GM18498 (cell line): ENCODE measurements around the gene SUGP1.

ENCODE experiments used
- ATAC-seq: cut with Tn5 transposase; IDR thresholded peaks from one replicate; pipeline ENCODE4 v1.9.1; 2021; ENCODE audit warnings: mild to moderate bottlenecking, moderate library complexity; ENCODE audit not compliant: unreplicated experiment

Gene SUGP1

DNA sequence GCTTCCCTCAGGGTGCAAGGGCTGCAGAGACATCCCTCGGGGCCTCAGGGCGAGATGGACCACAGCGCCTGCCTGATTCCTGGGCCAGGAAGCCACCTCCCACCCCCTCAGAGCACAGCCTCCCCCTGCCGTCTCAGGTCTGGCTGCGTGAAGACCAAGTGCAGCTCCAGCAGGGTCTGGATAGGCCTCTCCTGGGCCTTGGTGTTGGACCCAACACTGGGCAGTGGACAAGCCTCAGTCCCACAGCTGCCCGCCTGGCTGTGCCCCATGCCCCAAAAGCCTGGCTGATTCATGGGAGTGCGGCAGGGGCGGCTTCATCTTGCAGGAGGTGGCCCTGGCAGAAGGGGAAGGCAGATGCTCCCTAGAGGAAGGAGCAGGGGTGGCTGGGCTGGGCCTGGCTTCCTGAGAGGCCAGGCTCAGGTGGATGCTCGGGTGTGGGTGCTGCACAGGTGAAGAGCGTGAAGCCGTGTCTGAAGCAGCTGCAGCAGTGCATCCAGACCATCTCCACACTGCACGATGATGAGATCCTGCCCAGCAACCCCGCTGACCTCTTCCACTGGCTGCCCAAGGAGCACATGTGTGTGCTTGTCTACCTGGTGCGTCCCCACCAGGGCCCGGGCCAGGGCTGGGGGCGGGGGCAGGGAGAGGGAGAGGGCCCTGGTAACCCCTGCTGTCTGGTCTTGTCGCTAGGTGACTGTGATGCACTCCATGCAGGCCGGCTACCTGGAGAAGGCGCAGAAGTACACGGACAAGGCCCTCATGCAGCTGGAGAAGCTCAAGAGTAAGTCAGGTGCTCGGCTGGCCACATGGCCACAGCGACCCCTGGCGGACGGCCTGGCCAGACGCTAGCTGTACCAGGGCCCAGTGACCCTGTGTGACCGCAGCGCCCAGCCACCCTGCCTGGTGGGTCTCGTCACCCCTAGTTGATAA lies 22.0 kb upstream of the SUGP1 start:
- no peak for ATAC-seq

DNA sequence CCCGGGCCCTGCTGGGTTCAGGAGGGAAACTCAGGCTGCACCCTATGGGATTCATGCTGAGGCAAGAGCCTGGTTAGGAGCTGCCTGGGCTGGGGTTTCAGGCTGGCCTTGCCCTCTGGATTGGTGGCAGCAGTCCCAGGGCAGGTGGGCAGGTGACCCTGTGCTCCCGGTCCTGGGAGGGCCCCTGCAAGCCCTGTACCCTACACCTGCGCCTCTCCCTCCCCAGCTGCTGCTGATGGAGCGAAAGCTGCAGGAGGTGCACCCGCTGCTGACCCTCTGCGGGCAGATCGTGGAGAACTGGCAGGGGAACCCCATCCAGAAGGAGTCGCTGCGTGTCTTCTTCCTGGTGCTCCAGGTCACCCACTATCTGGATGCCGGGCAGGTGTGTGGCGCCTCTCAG lies 20.7 kb upstream of the SUGP1 start:
- no peak for ATAC-seq

DNA sequence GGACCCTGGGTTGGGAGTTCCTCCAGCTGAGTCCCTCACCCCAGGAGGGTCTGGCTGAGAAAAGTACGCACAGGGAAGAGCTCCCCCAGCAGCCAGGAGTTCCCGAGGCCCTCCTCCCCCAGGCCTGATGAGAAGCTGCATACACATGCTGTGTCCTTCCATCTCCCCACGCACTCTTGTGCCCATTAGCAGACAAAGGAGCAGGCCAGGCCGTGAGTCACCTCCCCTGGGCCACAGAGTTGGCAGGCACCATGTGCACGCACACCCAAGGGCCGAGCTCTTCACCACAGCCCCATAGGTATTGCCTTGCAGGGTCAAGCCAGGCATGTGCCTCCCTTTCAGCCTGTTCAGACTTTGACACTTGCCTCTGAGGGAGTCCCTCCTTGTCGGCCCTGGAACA lies 17.8 kb upstream of the SUGP1 start:
- no peak for ATAC-seq

DNA sequence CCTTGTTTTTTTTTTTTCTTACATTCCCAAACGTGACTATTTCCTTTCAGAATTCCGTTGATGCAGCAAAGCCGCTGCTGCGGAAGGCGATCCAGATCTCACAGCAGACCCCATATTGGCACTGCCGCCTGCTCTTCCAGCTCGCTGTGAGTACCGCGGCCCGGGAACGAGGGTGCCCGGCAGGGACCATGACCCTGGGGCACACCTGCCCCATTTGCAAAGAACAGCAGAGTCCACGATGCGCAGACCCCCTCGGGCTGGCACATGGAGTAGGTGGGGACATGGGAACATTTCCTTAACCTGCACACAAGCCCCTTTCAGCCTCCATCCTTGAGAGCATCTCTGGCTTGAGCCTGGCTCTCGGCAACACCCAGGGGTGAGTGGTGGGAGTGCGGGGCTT lies 16.8 kb upstream of the SUGP1 start:
- ATAC-seq, result no peak

DNA sequence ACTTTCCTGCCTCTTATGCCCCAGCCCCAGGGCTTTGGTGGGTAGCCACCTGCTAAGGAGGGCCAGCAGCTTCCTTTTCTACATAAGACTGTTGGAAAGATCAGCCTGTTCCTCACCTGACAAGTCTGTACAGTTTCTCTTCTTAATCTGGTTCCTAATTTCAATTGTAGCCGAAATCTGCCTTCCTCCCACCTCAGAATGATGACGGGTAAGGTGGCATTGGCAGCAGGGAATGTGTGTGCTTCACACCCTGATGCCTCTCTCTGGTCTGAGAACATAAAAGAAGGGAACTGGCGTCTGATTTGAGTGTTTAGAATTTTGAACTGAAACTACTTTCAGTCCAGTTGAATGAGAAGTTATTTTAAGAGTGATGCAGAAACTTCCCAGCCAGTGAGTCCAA lies 16.3 kb upstream of the SUGP1 start:
- ATAC-seq, result no peak

DNA sequence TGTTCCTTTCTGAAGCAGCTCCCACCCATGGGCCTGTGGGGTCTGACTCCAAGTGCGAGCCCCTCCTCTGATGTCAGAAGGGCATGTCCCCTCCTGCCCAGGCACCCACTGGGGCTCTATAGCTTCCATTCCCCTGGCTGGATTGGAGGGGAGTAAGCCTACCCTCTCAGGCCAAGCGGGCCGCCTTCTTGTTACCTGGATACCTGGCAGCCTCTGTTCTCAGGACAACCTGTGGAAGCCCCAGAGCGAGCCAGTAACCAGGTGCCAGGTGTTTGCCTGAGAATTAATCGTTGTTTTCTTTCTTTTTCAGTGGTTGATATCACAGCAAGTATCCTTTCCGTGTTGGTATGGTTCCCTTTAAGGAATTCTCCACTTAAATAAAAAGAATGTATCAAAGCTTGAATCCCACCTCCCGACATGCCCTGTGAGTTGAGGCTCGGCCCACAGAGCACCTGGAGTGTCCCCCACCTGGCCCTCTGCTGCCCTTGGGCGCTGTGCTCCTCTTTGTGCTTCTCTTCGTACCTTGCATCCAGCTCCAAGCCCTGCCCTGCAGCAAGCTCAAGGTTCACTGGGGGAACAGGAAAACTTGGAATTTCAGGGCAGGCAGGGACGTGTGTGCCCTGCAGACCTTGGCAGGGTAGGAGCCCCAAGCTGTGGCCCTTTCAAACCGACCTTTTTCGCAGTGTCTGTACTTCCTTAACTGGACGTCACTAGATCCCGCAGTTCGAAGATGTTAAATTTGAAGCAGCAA lies 15.3 kb upstream of the SUGP1 start:
- ATAC-seq, result no peak

DNA sequence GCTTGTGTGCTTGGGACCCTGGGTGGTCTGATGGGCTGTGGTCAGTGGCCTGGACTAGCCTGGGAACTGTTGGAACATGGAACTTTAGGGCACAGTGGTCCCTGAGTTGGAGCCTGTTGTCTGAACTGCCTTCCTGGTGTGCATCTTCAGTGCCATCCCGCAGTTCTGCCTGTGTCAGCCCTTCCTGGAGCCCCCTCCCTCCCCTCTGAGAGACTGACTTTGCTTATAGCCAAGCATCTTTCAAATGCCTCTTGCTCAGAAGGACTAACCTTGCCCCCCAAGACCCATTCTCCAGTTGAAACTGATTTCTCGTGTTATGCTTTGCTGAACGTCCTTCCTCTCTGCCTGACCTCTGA lies 14.7 kb upstream of the SUGP1 start:
- no peak for ATAC-seq

DNA sequence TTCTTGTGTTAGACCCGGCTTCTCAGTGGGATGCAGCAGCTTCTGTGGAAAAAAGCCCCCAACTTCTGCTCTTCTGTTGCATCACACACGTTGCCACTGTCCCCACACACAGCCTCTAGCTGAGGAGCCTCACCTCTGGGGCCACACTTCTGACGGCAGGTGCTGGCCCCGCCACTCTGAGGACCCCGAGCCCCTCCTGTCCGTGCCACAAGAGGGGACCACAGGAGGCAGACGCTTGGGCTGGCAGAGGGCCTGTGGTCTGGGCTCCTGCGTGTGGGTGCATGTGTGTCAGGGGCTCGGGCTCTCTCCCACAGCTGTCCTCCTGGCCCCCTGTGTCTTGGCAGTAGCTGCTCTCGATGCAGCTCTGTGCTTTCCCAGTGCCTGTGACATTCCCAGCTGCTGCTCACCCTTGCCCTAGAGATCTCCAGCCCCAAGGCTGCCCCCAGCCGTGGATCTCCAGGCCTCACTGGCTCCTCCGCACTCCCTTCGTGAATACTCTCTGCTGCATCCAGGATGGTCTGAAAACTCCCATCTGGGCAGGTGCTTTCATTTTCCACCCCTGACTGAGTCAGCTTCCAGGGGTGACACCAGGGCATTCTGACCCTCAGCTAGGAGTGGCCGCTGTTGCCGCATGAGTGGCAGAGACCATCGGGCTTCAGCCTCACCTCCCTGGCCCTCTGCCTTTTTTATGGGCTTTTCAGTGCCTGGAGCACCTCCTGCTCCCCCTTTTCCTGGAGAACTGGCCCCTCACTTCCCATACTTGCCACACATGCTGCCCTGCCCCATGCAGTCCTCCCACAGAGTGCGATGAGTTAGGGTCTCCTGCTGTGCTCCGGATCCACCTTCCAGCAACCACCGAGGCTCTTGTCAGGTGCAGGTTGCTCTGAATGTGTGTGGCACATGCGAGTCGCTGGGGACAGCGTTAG lies 14.0 kb upstream of the SUGP1 start:
- no peak for ATAC-seq

DNA sequence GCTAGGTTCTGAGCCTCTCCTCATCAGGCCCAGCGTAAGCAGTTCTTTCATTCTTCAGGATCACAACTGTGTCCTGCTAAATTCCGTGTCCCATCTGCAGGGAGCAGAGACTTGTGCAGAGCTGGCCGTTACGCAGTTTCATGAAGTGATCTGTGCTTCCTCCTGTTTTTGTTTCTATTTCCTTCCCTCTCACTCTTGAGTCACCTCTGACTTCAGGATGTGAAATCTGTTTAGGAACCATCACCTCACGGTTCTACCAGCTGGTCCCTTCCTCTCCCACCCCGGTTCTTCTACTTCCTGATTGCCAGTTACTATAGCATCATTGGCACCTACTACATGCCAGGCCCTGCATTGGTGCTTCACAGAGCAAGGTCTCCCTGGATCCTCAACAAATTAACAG lies 8.8 kb upstream of the SUGP1 start:
- ATAC-seq, result no peak

DNA sequence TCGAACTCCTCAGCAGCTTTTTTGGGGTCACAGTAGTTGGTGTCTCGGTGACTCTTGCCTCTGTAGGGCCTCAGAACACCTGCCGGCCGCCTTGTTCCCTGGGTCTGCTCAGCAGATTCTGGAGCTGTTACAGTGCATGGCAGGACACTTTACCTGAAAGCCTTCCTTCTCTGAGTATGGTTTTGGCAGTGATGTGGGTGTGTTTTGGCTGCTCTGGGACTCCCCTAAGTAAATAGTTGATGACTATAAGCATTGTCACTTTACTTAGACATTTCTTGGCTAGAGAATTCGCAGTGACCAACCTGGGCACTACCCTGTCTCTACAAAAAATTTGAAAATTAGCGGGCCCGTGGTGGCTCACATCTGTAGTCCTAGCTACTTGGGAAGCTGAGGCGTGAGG lies 7.4 kb upstream of the SUGP1 start:
- ATAC-seq, result no peak

DNA sequence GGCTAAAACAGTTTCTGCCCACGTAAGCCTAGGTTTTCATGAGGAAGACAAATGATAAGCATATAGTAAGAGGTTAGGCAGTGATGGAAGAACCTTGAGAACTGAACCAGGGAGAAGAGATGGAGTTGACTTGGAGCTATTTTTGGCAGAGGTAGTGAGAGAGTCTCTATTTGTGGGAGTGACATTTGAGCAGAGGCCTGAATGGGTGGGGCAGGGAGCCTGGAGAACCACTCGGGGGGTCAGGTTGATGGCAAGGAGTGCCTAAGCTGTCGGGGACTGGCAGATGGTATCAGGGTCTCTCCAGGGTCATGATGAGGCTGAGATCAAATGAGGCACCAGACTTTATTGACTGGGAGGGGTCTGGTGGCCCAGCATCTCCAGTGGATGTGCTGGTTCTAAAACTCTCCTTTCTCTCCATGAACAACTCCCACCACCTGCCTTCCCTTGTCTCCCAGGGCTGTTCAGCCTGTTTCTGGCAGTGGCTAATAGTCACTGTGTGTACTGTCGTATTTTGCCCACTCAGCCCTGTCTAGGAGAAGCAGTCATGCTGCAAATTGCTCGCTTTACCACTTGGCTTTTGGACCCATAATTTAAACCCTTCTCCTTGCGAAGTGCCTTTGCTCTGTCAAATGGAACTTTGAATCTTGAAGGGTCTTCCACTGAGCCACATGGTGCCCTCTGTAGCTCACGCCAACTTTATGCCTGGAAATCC lies 3.9 kb upstream of the SUGP1 start:
- ATAC-seq, result no peak

DNA sequence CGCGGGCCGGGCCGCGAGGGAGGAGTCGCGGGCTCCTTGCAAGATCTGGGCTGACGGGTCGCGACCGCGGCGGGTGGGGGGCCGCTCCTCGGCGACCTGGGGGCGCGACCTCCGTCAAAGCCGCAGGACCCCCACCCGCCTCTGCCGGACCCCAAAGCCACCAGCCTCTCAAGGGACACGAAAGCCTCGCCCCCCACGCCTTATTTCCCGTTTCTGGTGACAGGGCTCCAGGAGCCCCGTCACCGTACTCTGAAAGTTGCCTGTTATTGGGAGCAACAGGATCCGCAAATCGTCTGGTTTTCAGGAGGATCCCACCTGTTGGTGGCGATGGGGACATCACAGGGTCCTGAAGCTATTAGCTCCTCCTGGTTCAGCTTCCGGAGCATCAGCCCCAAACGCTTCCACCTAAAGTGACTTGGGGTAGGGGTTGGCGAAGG lies 850 bp upstream of the SUGP1 start:
- ATAC-seq, result no peak

DNA sequence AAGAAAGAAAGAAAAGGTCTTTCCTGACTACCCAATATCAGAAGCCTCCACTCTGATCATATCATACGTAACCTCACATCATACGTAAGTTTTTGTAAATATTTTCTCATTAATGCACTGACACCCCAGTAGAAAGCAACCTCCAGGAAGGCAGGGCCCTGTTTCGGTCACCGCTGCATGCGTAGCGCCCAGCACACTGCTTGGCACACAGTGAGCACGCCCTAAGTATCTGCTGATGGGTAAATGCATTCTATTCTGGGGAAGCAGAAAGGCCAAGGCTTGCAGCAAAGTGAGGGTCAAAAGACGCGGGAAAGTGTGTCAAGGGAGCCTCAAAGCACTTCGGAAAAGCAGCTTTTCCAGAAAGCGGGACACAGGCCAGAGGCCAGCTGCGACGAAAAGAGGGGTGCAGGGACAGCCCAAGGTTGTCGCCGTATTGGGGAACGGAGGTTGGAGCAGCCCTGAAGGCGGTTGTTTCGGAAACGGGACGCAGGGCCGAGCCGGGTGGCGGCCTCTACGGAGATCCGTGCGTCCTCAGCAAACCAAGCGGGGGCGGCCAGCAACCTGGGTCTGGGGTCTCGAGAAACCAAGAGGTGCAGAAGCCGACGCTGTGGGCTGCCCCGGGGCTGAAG lies 463 bp downstream of the SUGP1 start:
- no peak for ATAC-seq

DNA sequence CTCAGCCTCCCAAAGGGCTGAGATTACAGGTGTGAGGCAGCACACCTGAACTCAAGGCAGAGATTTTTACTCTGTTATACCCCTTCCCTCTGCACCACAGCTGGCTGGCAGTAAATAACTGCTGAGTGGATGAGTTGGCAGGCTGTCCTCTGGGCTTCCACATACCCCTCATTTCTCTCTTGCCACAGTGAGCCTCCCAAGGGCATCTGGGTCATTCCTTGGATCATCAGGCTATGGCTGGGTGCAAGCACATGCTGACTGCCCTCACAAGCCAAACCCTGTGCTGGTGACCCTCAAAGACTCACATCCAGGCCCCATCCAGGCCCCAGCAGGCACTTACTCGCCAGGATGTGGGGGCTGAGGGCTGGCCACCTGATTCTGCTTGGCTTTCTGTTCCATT lies 4.2 kb downstream of the SUGP1 start:
- no peak for ATAC-seq

DNA sequence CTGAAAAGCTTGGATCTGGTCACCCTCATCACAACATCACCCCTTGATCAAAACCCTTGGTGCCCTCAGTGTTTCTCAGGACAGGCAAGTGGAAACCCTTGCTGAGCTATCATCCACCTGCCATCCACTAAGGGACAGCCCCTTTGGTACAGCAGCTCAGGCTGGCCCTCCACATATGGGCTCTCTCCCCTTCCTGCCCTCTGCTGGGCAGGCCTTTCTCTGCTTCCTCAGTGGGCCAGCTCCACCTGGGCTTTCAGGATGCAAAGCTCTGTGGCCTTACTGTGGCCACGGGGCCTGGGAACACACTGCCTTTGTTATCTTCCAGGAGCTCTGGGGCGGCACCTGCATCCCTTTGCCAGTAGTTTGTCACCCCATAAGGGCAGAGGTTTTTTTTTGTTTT lies 4.9 kb downstream of the SUGP1 start:
- no peak for ATAC-seq

DNA sequence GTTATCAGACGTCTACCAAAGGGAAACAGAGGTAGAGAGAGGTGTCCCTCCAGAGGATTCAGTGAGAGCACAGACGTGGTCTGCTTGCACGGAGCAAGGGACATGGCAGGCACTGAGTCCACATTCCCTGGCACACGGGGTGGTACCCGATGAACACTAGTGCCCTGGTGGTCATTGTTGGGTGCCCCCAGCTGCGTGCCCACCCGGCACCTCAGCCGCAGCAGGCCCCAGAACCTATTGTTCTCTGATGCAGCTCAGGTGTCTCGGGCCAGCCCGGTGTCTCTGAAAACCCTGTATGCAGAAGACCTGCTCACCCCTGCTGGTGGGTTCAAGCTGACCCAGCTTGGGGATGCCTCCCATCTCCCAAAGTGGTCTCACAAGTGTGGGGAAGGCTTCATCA lies 11.9 kb downstream of the SUGP1 start:
- no peak for ATAC-seq

DNA sequence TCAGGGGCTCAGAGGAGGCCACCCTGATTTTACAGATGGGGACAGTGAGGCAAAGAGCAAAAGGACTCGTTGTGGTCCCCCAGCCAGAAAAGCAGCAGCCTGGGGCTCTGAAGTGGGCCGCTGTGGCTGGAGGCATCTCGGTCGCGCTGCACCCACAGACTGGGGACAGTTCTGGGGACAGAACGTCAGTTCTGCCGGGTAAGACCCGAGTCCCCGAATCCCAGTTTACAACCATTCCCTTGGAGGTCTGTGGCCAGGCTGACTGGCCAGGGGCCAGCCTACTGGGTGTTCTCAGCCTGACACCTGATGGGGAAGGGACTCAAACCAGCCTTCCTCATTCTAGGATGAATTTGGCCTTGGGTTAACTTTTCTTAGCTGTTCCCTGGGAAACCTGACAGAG lies 14.1 kb downstream of the SUGP1 start:
- ATAC-seq, result no peak

DNA sequence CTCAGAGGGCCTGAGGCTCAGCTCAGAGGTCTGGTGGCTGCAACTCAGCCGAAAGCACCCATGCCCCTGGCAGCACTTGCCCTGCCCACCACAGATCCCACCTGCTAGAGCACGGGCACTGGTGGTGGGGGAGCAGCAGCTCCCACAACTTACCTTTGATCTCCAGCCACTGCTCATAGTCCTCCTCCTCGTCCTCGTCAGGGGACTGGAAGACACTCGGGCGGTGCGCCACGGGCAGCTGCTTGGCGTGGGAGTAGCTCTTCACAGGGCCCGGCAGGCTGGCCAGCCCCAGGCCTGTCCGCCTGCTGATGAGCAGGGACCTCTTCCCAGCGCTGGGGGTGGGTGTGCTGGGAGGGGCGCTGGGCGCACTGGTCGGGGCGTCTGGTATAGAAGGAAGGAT lies 14.6 kb downstream of the SUGP1 start:
- ATAC-seq, result no peak

DNA sequence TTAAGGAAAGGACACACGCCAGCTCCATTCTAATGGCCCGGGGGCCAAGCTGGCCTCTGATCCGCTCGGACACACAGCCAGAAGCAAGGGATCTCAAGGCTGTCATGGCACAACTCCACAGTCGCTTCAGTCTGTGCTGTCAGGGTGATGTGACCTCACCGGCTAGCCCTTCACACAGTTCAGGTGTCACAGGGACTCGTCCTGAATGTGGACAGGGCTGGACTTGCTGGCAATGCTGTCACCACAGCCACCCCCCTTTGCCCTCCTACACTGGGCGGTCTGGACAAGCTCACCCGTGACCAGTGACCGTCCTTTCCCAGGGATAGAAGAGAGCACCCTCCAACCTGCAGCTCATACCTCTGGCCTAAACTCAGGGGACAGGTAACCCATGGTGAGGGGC lies 15.2 kb downstream of the SUGP1 start:
- no peak for ATAC-seq
